Activated naive CD4-positive, alpha-beta T cell treated with anti-CD3 and anti-CD28 coated beads, Interleukin-2, amount 10 ng/mL, durations not matched to agents 7 days and 5 days (primary cell): ENCODE measurements around the gene POLG.
"Not testable (repeated sequence)": the region's sequence is repeated elsewhere in the genome, so short reads cannot be mapped to it uniquely, and the experiment has no call there.

Source experiments
- CTCF ChIA-PET: fragments of 350-600 bp; sonication (Branson Sonifier 250); formaldehyde crosslinking; loops from one replicate; lab custom pipeline; 2021; ENCODE audit warnings: antibody characterized with exemption; lab: Charles Lee
- DNase-seq: peaks from one replicate; pipeline ENCODE4 v3.0.0-alpha.2; 2020
- H3K27ac Mint-ChIP-seq: one replicate; pipeline ENCODE4 v1.8.0; 2021; ENCODE audit warnings: mild to moderate bottlenecking, moderate library complexity, mixed read lengths
- H3K27me3 Mint-ChIP-seq: one replicate; pipeline ENCODE4 v1.8.0; 2021; ENCODE audit warnings: mild to moderate bottlenecking, mixed read lengths
- H3K36me3 Mint-ChIP-seq: one replicate; pipeline ENCODE4 v1.8.0; 2021; ENCODE audit warnings: mixed read lengths
- H3K4me1 Mint-ChIP-seq: one replicate; pipeline ENCODE4 v1.8.0; 2021; ENCODE audit warnings: mixed read lengths
- H3K4me3 Mint-ChIP-seq: one replicate; pipeline ENCODE4 v1.8.0; 2021; ENCODE audit warnings: mild to moderate bottlenecking, moderate library complexity, mixed read lengths
- H3K9me3 Mint-ChIP-seq: one replicate; pipeline ENCODE4 v1.8.0; 2021; ENCODE audit warnings: mixed read lengths

POLG gene

GRCh38 chr15:89299896-89300295, 34.7 kb downstream of the POLG start:
- no peaks in the 10 kb centered on the region for H3K27me3 Mint-ChIP-seq
- H3K9me3 Mint-ChIP-seq, result no peaks in the 10 kb centered on the region
- H3K4me1 Mint-ChIP-seq, result peaks cover 16% of the 10 kb centered on the region
- no peak for DNase-seq
- CTCF ChIA-PET, result interaction anchor here (1.0 to 3.4 kb wide), 3 partner anchors 8 to 94 kb away, joined by 3 to 21 read pairs (median 3); no protein-coding TSS in a partner anchor
- H3K27ac Mint-ChIP-seq, result no peak overlapping the region
- H3K36me3 Mint-ChIP-seq, result peaks cover 73% of the 10 kb centered on the region
- no peak overlapping the region for H3K4me3 Mint-ChIP-seq

- H3K36me3 Mint-ChIP-seq, result peaks cover 72% of the 10 kb centered on the region
- no peak for DNase-seq
- H3K4me3 Mint-ChIP-seq, result no peak overlapping the region
- no peaks in the 10 kb centered on the region for H3K27me3 Mint-ChIP-seq
- CTCF ChIA-PET, result interaction anchor here (1.3 to 1.6 kb wide), 3 partner anchors 13 to 86 kb away, joined by 3 to 5 read pairs (median 5); no protein-coding TSS in a partner anchor
- H3K4me1 Mint-ChIP-seq, result peaks cover 3% of the 10 kb centered on the region
- no peak overlapping the region for H3K27ac Mint-ChIP-seq
- no peaks in the 10 kb centered on the region for H3K9me3 Mint-ChIP-seq
Measured at GRCh38 chr15:89293012-89293411, 41.6 kb downstream of the POLG start.

DNA sequence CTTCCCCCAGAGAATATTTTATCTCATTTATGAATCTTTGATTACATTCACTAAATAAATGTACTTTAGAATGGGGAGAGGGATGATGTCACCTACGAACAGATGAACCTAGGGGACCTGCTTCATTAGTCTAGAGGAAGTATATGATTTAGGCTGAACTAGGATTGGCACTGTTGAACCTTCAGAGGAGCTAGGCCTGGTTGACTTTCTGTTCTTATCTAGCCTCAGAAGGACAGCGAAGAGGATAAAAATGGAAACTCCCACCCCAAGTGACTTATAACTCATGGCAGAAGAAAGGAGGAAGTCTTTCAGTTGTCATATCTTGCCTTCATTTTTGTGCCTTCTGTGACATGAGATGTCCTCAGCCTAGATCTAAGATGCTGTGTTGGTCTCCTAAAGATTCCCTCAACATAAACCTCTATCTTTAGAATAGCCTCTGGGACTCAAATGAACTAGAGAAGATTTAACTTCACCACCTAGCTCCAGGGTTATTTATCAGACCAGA, 42.6 kb downstream of the POLG start:
- Mint-ChIP-seq H3K4me1 (no peaks in the 10 kb centered on the region), H3K27me3 (no peaks in the 10 kb centered on the region), H3K4me3 (no peak overlapping the region), H3K9me3 (no peaks in the 10 kb centered on the region), H3K36me3 (peaks cover 72% of the 10 kb centered on the region), H3K27ac (no peak overlapping the region)
- DNase-seq, result no peak
- CTCF ChIA-PET, result interaction anchor here (1.3 to 1.6 kb wide), 2 partner anchors 9 to 16 kb away, joined by 3 to 5 read pairs; no protein-coding TSS in a partner anchor

DNA sequence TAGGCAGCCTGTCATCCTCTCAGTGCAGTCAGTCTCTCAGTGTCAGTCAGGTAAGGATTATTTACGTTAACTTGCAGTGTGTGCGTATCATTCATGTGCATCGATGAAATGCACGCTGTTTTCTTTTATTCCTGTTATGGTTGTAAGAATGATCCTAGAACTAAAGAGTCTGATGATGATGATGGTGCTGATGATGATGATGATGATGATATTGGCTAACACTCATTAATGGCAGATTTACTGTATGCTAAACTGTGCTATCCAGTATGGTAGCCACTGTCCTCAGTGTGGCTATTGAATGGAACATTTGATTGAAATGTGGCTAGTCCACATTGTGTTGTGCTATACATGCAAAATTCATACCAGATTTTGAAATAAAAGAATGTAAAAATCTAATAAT, 51.4 kb downstream of the POLG start:
- no peak overlapping the region for H3K4me3 Mint-ChIP-seq
- H3K4me1 Mint-ChIP-seq, result no peaks in the 10 kb centered on the region
- H3K36me3 Mint-ChIP-seq, result peaks cover 55% of the 10 kb centered on the region
- no peaks in the 10 kb centered on the region for H3K27me3 Mint-ChIP-seq
- no peak for DNase-seq
- H3K9me3 Mint-ChIP-seq, result no peaks in the 10 kb centered on the region
- no peak overlapping the region for H3K27ac Mint-ChIP-seq
- CTCF ChIA-PET, result no interaction called here

- CTCF ChIA-PET, result no interaction called here
- no peaks in the 10 kb centered on the region for H3K27me3 Mint-ChIP-seq
- no peak for DNase-seq
- H3K4me3 Mint-ChIP-seq, result no peak overlapping the region
- no peaks in the 10 kb centered on the region for H3K4me1 Mint-ChIP-seq
- H3K27ac Mint-ChIP-seq, result no peak overlapping the region
- H3K36me3 Mint-ChIP-seq, result peaks cover 56% of the 10 kb centered on the region
- H3K9me3 Mint-ChIP-seq, result no peaks in the 10 kb centered on the region
Measured at GRCh38 chr15:89282631-89283030, 52.0 kb downstream of the POLG start.

GRCh38 chr15:89278307-89278706, 56.3 kb downstream of the POLG start:
- no peaks in the 10 kb centered on the region for H3K9me3 Mint-ChIP-seq
- no peak for DNase-seq
- H3K36me3 Mint-ChIP-seq, result peaks cover 50% of the 10 kb centered on the region
- CTCF ChIA-PET, result interaction anchor here (1.0 kb wide), 1 partner anchor 24 kb away, joined by 3 read pairs; no protein-coding TSS in a partner anchor
- no peak overlapping the region for H3K27ac Mint-ChIP-seq
- H3K4me1 Mint-ChIP-seq, result no peaks in the 10 kb centered on the region
- no peak overlapping the region for H3K4me3 Mint-ChIP-seq
- no peaks in the 10 kb centered on the region for H3K27me3 Mint-ChIP-seq

DNA sequence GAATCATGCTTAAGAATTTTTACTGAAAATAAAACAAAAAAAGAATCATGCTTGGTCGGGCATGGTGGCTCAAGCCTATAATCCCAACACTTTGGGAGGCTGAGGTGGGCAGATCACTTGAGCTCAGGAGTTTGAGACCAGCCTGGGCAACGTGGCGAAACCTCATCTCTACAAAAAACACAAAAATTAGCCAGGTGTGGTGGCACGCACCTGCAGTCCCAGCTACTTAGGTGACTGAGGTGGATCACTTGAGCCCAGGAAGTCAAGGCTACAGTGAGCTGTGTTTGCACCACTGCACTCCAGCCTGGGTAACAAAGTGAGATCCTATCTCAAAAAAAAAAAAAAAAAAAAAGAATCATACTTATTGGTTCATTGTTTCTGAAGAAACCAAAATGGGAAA, 57.3 kb downstream of the POLG start:
- H3K9me3 Mint-ChIP-seq, DNase-seq, H3K27ac Mint-ChIP-seq, H3K27me3 Mint-ChIP-seq, H3K4me1 Mint-ChIP-seq, H3K4me3 Mint-ChIP-seq: not testable (repeated sequence)
- peaks cover 43% of the 10 kb centered on the region for H3K36me3 Mint-ChIP-seq
- CTCF ChIA-PET, result interaction anchor here (1.4 to 2.6 kb wide), 3 partner anchors 13 to 71 kb away, joined by 4 to 5 read pairs (median 5); no protein-coding TSS in a partner anchor
